Effector memory CD8-positive, alpha-beta T cell (primary cell): ENCODE measurements around the gene TBC1D1.
A peak's percentile ranks its signal among the peaks of the same experiment; 100 is the strongest.

Experiments used
- ATAC-seq: fragments of 150-1000 bp; cut with Tn5 transposase; replicated peaks from 2 replicates; pipeline ENCODE4 v1.10.0; 2021; ENCODE audit warnings: mild to moderate bottlenecking, moderate library complexity
- DNase-seq, 3 experiments: peaks; one replicate each; pipeline ENCODE4 v3.0.0; 2021
- H3K27ac Mint-ChIP-seq, 2 donors: one replicate each; pipeline ENCODE4 v1.8.0; 2022; ENCODE audit warnings: mild to moderate bottlenecking in 2 of 2, mixed read lengths in 2 of 2, moderate library complexity in 2 of 2
- H3K27me3 Mint-ChIP-seq, 2 donors: one replicate each; pipeline ENCODE4 v1.8.0; 2022; ENCODE audit warnings: mixed read lengths in 2 of 2
- H3K36me3 Mint-ChIP-seq: one replicate; pipeline ENCODE4 v1.8.0; 2022; ENCODE audit warnings: mild to moderate bottlenecking, moderate library complexity, mixed read lengths; ENCODE audit not compliant: insufficient read depth
- H3K4me1 Mint-ChIP-seq, 2 donors: one replicate each; pipeline ENCODE4 v1.8.0; 2022; ENCODE audit warnings: low read depth in 2 of 2, mixed read lengths in 2 of 2
- H3K4me3 Mint-ChIP-seq, 2 donors: one replicate each; pipeline ENCODE4 v1.8.0; 2022; ENCODE audit warnings: mild to moderate bottlenecking in 2 of 2, mixed read lengths in 2 of 2, moderate library complexity in 2 of 2
- H3K9me3 Mint-ChIP-seq, 2 donors: one replicate each; pipeline ENCODE4 v1.8.0; 2022; ENCODE audit warnings: mixed read lengths in 2 of 2
- total RNA-seq, 9 experiments: gene quantifications; one replicate each; lab custom pipeline; 2026; lab: John Stamatoyannopoulos, UW

Gene TBC1D1, protein sequence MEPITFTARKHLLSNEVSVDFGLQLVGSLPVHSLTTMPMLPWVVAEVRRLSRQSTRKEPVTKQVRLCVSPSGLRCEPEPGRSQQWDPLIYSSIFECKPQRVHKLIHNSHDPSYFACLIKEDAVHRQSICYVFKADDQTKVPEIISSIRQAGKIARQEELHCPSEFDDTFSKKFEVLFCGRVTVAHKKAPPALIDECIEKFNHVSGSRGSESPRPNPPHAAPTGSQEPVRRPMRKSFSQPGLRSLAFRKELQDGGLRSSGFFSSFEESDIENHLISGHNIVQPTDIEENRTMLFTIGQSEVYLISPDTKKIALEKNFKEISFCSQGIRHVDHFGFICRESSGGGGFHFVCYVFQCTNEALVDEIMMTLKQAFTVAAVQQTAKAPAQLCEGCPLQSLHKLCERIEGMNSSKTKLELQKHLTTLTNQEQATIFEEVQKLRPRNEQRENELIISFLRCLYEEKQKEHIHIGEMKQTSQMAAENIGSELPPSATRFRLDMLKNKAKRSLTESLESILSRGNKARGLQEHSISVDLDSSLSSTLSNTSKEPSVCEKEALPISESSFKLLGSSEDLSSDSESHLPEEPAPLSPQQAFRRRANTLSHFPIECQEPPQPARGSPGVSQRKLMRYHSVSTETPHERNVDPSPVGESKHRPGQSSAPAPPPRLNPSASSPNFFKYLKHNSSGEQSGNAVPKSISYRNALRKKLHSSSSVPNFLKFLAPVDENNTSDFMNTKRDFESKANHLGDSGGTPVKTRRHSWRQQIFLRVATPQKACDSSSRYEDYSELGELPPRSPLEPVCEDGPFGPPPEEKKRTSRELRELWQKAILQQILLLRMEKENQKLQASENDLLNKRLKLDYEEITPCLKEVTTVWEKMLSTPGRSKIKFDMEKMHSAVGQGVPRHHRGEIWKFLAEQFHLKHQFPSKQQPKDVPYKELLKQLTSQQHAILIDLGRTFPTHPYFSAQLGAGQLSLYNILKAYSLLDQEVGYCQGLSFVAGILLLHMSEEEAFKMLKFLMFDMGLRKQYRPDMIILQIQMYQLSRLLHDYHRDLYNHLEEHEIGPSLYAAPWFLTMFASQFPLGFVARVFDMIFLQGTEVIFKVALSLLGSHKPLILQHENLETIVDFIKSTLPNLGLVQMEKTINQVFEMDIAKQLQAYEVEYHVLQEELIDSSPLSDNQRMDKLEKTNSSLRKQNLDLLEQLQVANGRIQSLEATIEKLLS (N-terminal part only)
- 72.1 to 114 (median 93.8) reads per million in 9 experiments for total RNA-seq

DNA sequence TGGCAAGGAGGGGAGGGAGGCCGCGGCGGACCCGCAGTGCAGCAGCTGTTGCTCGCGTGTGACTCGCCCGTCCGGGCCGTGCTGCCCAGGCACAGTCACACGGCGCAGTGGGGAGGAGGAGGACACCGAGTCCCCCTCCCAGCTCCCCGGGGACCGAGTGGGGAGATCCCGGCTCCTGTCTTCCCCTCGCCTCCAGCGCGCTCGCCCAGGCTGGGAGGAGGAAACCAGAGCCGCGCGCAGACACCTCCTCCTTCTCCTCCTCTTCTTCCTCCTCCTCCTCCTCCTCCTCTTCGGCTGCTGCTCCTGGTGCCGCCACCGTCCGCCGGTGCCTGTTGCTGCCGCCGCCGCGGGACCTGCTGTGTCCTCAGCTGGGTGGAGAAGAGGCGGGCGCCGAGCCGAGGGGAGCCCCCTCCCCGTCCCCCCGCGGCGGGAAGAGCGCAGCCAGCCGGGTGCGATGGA lies at the start of gene TBC1D1:
TSS of gene TBC1D1 (plus strand) at position 284 of the 459 bp plus-strand sequence. CDS start 11,012 bp downstream, outside the sequence.
- peak; percentile 30 for ATAC-seq
- Mint-ChIP-seq H3K4me1 (peaks cover 24 to 26% of the 10 kb centered on the region in 2 donors), H3K27ac (peak within 1 kb of the TSS; percentile 83 to 94)

GRCh38 chr4:37844204-37844603 lies 46.7 kb upstream of the TBC1D1 start:
- Mint-ChIP-seq H3K27me3 (no peaks in the 10 kb centered on the region), H3K9me3 (no peaks in the 10 kb centered on the region), H3K4me1 (no peaks in the 10 kb centered on the region), H3K27ac (no peak overlapping the region), H3K4me3 (no peak overlapping the region), H3K36me3 (peaks cover 60% of the 10 kb centered on the region)
- DNase-seq (no peak), ATAC-seq (no peak)

More for the DNA sequence above, at the start of gene TBC1D1:
- H3K4me3 Mint-ChIP-seq, result peak within 1 kb of the TSS; percentile 82 to 89
- H3K36me3 Mint-ChIP-seq, result peaks cover 10% of the 10 kb centered on the region
- no peak for DNase-seq
- H3K9me3 Mint-ChIP-seq, result no peaks in the 10 kb centered on the region
- H3K27me3 Mint-ChIP-seq, result no peaks in the 10 kb centered on the region

DNA sequence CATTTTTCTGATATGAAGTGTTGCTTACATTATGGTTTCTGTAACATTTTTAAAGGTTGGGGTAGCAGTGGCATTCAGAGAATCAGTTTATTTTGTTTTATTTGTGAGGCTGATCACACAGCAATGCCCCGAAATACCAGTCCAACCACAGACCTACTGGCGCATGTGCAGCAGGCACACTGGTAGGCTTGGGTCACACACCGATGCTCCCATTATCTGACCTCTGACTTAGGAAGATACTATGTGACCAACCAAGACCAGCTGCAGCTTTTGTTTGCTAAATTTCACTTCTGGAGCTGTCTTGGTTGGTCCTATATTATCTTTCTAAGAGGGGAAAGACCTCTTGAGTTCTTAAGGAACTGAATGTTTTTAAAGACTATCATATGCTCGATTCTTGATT lies 45.7 kb upstream of the TBC1D1 start:
- peaks cover 57% of the 10 kb centered on the region for H3K36me3 Mint-ChIP-seq
- H3K4me1 Mint-ChIP-seq, result no peaks in the 10 kb centered on the region
- H3K4me3 Mint-ChIP-seq, result no peak overlapping the region
- DNase-seq (no peak), ATAC-seq (no peak)
- no peak overlapping the region for H3K27ac Mint-ChIP-seq
- H3K27me3 Mint-ChIP-seq, result no peaks in the 10 kb centered on the region
- H3K9me3 Mint-ChIP-seq, result no peaks in the 10 kb centered on the region

DNA sequence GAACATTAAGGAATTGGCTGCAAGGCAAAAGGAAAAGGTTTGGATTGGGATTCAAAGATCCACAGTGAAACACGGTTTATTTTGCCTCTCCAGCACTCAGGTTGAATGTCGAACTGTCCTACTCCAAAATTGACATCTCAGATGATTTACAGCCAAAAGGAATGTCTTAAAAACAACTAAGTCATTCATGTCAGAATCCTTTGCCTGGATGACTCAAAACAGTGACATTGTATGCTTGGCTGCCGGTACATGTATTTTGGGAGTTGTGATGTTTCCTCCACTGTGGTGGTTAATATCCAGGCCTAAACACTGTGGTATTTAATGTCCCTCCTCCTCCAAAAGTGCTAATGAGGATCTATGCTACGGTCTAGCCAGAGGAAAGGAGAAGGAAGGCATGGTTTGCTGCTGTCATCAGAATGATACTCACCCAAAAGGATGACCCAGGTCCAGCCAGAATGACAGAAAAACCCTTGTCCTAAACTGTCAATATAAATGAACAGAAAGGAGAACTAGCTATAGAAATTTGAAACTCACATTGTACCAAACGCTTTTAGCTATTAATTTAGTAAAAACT lies 43.5 kb upstream of the TBC1D1 start:
- Mint-ChIP-seq H3K4me3 (no peak overlapping the region), H3K27ac (peak overlapping the region in 1 of 2 donors; percentile 49), H3K36me3 (peaks cover 60% of the 10 kb centered on the region), H3K27me3 (no peaks in the 10 kb centered on the region), H3K4me1 (no peaks in the 10 kb centered on the region), H3K9me3 (no peaks in the 10 kb centered on the region)
- DNase-seq (no peak), ATAC-seq (no peak)

DNA sequence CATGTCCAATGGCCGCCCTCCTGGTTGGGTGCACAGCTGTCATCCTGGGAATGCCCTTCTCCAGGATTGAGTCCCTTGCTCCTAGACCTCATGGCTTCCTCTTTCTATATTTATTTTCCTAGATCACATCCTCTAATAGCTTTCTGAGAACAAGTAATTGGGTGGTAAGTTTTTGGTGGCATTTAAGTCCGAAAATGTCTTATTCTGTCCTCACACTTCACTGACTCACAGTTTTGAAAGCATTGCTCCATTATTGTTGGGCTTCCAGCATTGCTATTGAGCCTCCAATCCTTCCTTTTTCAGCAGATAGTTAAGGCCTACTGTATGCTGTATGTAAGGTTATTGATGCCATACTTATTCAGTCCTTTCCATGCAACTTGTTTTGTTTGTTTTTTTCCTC lies 38.5 kb upstream of the TBC1D1 start:
- Mint-ChIP-seq H3K36me3 (peaks cover 54% of the 10 kb centered on the region), H3K4me1 (no peaks in the 10 kb centered on the region)
- no peak for DNase-seq

GRCh38 chr4:37858112-37858511 lies 32.8 kb upstream of the TBC1D1 start:
- no peak overlapping the region for H3K4me3 Mint-ChIP-seq
- H3K9me3 Mint-ChIP-seq, result no peaks in the 10 kb centered on the region
- H3K4me1 Mint-ChIP-seq, result no peaks in the 10 kb centered on the region
- H3K27me3 Mint-ChIP-seq, result no peaks in the 10 kb centered on the region
- no peak for DNase-seq
- peaks cover 27% of the 10 kb centered on the region for H3K36me3 Mint-ChIP-seq
- no peak overlapping the region for H3K27ac Mint-ChIP-seq
- no peak for ATAC-seq

More for the DNA sequence above, 38.5 kb upstream of the TBC1D1 start:
- H3K27me3 Mint-ChIP-seq, result no peaks in the 10 kb centered on the region
- no peak overlapping the region for H3K27ac Mint-ChIP-seq
- H3K9me3 Mint-ChIP-seq, result no peaks in the 10 kb centered on the region
- ATAC-seq, result no peak
- H3K4me3 Mint-ChIP-seq, result no peak overlapping the region

- no peak overlapping the region for H3K4me3 Mint-ChIP-seq
- H3K4me1 Mint-ChIP-seq, result no peaks in the 10 kb centered on the region
- no peaks in the 10 kb centered on the region for H3K27me3 Mint-ChIP-seq
- no peaks in the 10 kb centered on the region for H3K9me3 Mint-ChIP-seq
- ATAC-seq, result no peak
- no peak for DNase-seq
- H3K27ac Mint-ChIP-seq, result no peak overlapping the region
- H3K36me3 Mint-ChIP-seq, result peaks cover 22% of the 10 kb centered on the region
These were observed 32.0 kb upstream of the TBC1D1 start for GRCh38 chr4:37858872-37859271.

DNA sequence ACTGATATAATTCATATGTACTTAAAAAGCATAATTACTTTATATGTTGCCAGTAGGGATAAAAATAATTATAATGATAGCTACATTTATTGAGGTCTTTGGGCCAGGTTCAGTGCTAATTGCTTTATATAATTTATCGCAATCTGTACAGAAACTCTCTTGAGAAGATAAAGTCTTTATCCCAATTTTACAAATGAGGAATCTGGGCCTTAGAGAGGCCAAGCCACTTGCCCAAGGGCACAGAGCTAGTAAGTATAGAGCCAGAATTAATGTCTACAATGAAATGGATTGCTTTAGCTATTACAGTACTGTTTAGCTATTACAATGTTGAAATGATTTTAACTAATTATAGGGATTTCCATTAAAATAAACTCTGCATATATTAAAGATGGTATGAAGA lies 30.6 kb upstream of the TBC1D1 start:
- no peak overlapping the region for H3K27ac Mint-ChIP-seq
- H3K27me3 Mint-ChIP-seq, result no peaks in the 10 kb centered on the region
- no peak overlapping the region for H3K4me3 Mint-ChIP-seq
- ATAC-seq, result no peak
- H3K9me3 Mint-ChIP-seq, result no peaks in the 10 kb centered on the region
- H3K36me3 Mint-ChIP-seq, result peaks cover 21% of the 10 kb centered on the region
- H3K4me1 Mint-ChIP-seq, result no peaks in the 10 kb centered on the region
- no peak for DNase-seq

GRCh38 chr4:37862961-37863360 lies 27.9 kb upstream of the TBC1D1 start:
- DNase-seq (no peak), ATAC-seq (no peak)
- Mint-ChIP-seq H3K36me3 (peaks cover 9% of the 10 kb centered on the region), H3K4me3 (no peak overlapping the region), H3K9me3 (no peaks in the 10 kb centered on the region), H3K27ac (no peak overlapping the region), H3K27me3 (no peaks in the 10 kb centered on the region), H3K4me1 (no peaks in the 10 kb centered on the region)

GRCh38 chr4:37864786-37865185 lies 26.1 kb upstream of the TBC1D1 start:
- no peak for DNase-seq
- no peak for ATAC-seq
- Mint-ChIP-seq H3K36me3 (peaks cover 9% of the 10 kb centered on the region), H3K4me1 (no peaks in the 10 kb centered on the region), H3K9me3 (no peaks in the 10 kb centered on the region), H3K27ac (no peak overlapping the region), H3K4me3 (no peak overlapping the region), H3K27me3 (no peaks in the 10 kb centered on the region)

- Mint-ChIP-seq H3K4me3 (no peak overlapping the region), H3K36me3 (peaks cover 9% of the 10 kb centered on the region), H3K4me1 (no peaks in the 10 kb centered on the region), H3K27me3 (no peaks in the 10 kb centered on the region), H3K9me3 (no peaks in the 10 kb centered on the region), H3K27ac (no peak overlapping the region)
- ATAC-seq (no peak), DNase-seq (no peak)
These were observed 25.4 kb upstream of the TBC1D1 start for GRCh38 chr4:37865450-37865849.

GRCh38 chr4:37867102-37867501 lies 23.8 kb upstream of the TBC1D1 start:
- no peaks in the 10 kb centered on the region for H3K4me1 Mint-ChIP-seq
- peak overlapping the region in 1 of 2 donors; percentile 73 for H3K27ac Mint-ChIP-seq
- DNase-seq (no peak), ATAC-seq (no peak)
- no peaks in the 10 kb centered on the region for H3K27me3 Mint-ChIP-seq
- H3K36me3 Mint-ChIP-seq, result peaks cover 9% of the 10 kb centered on the region
- no peaks in the 10 kb centered on the region for H3K9me3 Mint-ChIP-seq
- H3K4me3 Mint-ChIP-seq, result no peak overlapping the region

DNA sequence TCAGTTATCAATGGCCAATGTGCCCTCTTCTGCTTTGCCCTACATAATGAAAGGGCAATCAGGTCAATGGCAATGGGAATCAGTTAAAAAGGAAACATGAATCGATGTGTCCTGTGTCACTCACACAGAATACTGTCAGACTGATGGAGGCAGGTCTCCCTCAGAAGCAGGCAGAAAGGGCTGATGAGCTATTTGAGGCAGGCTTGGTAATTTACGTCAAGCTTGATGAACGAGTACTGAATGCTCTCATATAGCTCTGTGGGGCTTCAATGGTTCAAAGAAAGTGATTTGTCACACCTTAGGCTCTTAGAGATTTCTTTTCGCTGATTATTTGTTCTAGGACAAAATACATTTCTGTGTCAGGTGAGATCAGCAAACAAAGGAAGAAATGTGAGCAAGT lies 22.6 kb upstream of the TBC1D1 start:
- Mint-ChIP-seq H3K27ac (no peak overlapping the region), H3K4me3 (no peak overlapping the region), H3K27me3 (no peaks in the 10 kb centered on the region), H3K4me1 (no peaks in the 10 kb centered on the region), H3K9me3 (no peaks in the 10 kb centered on the region), H3K36me3 (peaks cover 6% of the 10 kb centered on the region)
- no peak for ATAC-seq
- no peak for DNase-seq
